ENCODE data around the gene PTCD1. TPM values are rescaled to one million over a fixed set of nuclear protein-coding genes. Genes with fewer than 3 reads are reported as not detected.
A peak's percentile ranks its signal among the peaks of the same experiment; 100 is the strongest.

Gene PTCD1
- total and polyA plus RNA-seq, 2 of the 8 experiments (the other 6 are each of a cell fraction or from before 2014, with no cell fraction given) = 7.5 to 7.6 TPM

DNA sequence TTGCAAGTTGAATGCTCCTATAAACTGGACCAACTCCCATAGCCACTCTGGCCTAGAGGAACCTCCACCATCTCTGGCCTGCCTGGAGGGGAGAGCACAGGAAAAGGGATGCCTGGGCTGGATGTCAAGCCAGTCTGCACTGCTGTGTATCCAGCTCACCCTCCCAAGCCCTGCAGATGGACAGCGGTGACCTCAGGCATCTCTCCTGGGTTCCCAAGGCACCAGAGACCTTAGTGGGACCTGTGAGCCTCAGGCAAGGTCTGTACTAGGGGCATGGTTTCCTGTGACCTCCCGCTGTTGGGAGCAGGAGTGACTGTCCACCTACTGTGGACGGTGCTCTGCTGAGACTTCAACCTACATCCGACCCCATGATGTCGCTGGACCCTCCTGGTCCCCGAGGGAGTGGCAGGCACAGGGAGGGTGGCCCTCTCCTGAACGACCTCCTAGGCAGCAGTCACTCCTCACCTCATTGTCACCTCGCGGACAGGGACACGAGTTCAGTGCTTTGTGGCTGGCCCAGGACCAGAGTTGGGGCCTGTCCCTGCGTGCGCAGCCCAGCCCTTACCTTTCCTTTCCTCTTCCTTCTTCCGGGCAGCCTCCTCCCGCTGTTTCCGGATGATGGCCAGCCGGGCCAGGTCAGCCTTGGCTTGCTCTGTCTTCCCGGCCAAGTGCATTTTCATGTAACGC lies 41.2 kb downstream of the PTCD1 start:
- Histone ChIP-seq H4K20me1 (replicated peaks in 1 of 2; ENCODE audit: control insufficient read depth in 1 of 2, insufficient read depth in 2 of 2, low read length in 2 of 2) (peaks cover 15 to 29% of the 10 kb centered on the region in 2 experiments), H3K14ac (ENCODE audit: insufficient read length) (no peak overlapping the region), H2AK5ac (ENCODE audit: low read depth, low read length) (no peak overlapping the region), H4K8ac (ENCODE audit: extremely low read depth, insufficient read depth, low read length) (no peak overlapping the region; the same call in 1 of the 2 replicates), H2BK20ac (ENCODE audit: low read length) (no peak overlapping the region), H3K79me2 (ENCODE audit: control insufficient read depth in 1 of 2, insufficient read depth in 2 of 2, low read length in 2 of 2) (no peaks in the 10 kb centered on the region), H3K9ac (replicated peaks in 1 of 4; ENCODE audit: extremely low read depth in 1 of 4, low read depth in 3 of 4, low read length in 3 of 4) (no peak overlapping the region), H3K56ac (replicated peaks; ENCODE audit: insufficient read length, low read depth, low read length) (no peak overlapping the region), H2BK15ac (ENCODE audit: low read length) (no peak overlapping the region), H2BK120ac (replicated peaks; ENCODE audit: low read depth, low read length) (no peak overlapping the region), H3K79me1 (ENCODE audit: low read depth, low read length) (no peaks in the 10 kb centered on the region), H4K91ac (replicated peaks; ENCODE audit: insufficient read length, low read length) (no peak overlapping the region), H3K4me2 (ENCODE audit: insufficient read depth in 1 of 2, low read depth in 2 of 2, low read length in 2 of 2) (no peak overlapping the region), H3K23ac (ENCODE audit: insufficient read length) (no peak overlapping the region), H2AFZ (ENCODE audit: low read length) (no peak overlapping the region), H4K5ac (ENCODE audit: insufficient read length, low read depth, low read length) (no peak overlapping the region), H3K27ac (ENCODE audit: low read depth, low read length) (no peak overlapping the region), H3K23me2 (ENCODE audit: low read depth, low read length) (peaks cover 4% of the 10 kb centered on the region; the same call in 1 of the 2 replicates), H2BK12ac (ENCODE audit: low read depth, low read length) (no peak overlapping the region), H3K18ac (ENCODE audit: extremely low read depth, low read length) (no peak overlapping the region), H3K4ac (replicated peaks; ENCODE audit: insufficient read length, low read depth, low read length) (no peak overlapping the region), H3K9me3 (ENCODE audit: insufficient read depth in 2 of 2, low read depth in 1 of 2, low read length in 1 of 2) (no peaks in the 10 kb centered on the region), H3K4me3 (ENCODE audit: extremely low read depth in 1 of 4, insufficient read depth in 2 of 4, low read depth in 3 of 4, low read length in 4 of 4) (no peak overlapping the region), H3K36me3 (ENCODE audit: control insufficient read depth in 2 of 4, insufficient read depth in 4 of 4, low read length in 3 of 4) (peaks cover 23 to 73% (median 45%) of the 10 kb centered on the region in 4 experiments), H2BK5ac (ENCODE audit: low read depth, low read length) (no peak overlapping the region), H3K4me1 (replicated peaks in 1 of 4; ENCODE audit: control insufficient read depth in 3 of 4, insufficient read depth in 4 of 4, low read length in 3 of 4) (peaks cover 0 to 8% (median 4%) of the 10 kb centered on the region in 4 experiments; a peak in 5 of 7 replicates), H3K27me3 (replicated peaks in 1 of 4; ENCODE audit: control insufficient read depth in 3 of 4, extremely low read depth in 1 of 4, insufficient read depth in 3 of 4, low read length in 3 of 4) (no peaks in the 10 kb centered on the region)
- WGBS, 2 experiments (ENCODE audit: extremely low coverage in 1 of 2, insufficient coverage in 1 of 2, insufficient read length in 1 of 2, insufficient replicate concordance in 2 of 2, low coverage in 1 of 2, low lambda C conversion rate in 2 of 2, missing lambda C conversion rate in 1 of 2) = 91% methylated on average over 17 of the region's 18 CpGs; no CpG with 5 or more reads in 1 of the 2 experiments
- no peak for TF ChIP-seq SP4 (IDR thresholded peaks at IDR 0.05; ENCODE audit: low read length)
- TF ChIP-seq POLR2A (IDR thresholded peaks at IDR 0.05; ENCODE audit: control extremely low read depth in 1 of 2, low read depth in 2 of 2, low read length in 2 of 2) = peak; percentile 41 to 51
- no peak for TF ChIP-seq EP300 (IDR thresholded peaks at IDR 0.05; ENCODE audit: borderline replicate concordance in 1 of 2, low read depth in 2 of 2, low read length in 2 of 2)
- TF ChIP-seq, protein P1, sequence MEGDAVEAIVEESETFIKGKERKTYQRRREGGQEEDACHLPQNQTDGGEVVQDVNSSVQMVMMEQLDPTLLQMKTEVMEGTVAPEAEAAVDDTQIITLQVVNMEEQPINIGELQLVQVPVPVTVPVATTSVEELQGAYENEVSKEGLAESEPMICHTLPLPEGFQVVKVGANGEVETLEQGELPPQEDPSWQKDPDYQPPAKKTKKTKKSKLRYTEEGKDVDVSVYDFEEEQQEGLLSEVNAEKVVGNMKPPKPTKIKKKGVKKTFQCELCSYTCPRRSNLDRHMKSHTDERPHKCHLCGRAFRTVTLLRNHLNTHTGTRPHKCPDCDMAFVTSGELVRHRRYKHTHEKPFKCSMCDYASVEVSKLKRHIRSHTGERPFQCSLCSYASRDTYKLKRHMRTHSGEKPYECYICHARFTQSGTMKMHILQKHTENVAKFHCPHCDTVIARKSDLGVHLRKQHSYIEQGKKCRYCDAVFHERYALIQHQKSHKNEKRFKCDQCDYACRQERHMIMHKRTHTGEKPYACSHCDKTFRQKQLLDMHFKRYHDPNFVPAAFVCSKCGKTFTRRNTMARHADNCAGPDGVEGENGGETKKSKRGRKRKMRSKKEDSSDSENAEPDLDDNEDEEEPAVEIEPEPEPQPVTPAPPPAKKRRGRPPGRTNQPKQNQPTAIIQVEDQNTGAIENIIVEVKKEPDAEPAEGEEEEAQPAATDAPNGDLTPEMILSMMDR (IDR thresholded peaks at IDR 0.05; ENCODE audit: control extremely low read depth in 1 of 3, insufficient read depth in 1 of 3, low read depth in 1 of 3, low read length in 3 of 3) = no peak
- no peak for TF ChIP-seq TCF12 (IDR thresholded peaks at IDR 0.05; ENCODE audit: low read depth, low read length)
- peak; percentile 70; the same call in 1 of the 2 replicates for TF ChIP-seq POLR2AphosphoS5 (IDR thresholded peaks at IDR 0.05; ENCODE audit: low read depth, low read length)
- CTCF ChIA-PET (ENCODE audit: partially characterized antibody) = interaction anchor here (1.7 kb wide), 1 partner anchor 22 kb away, joined by 3 read pairs; no protein-coding TSS in a partner anchor
- FAIRE-seq (no peak), DNase-seq (ENCODE audit: low read depth in 1 of 2, low spot score in 2 of 2) (no peak)
- POLR2A ChIA-PET (ENCODE audit: partially characterized antibody) = interaction anchor here (3.7 to 7.9 kb wide), 2 partner anchors 10 to 12 kb away, joined by 39 to 150 read pairs; partner anchors contain the start of genes BUD31 and PDAP1
